HG03064 (cell line): ENCODE data around the gene BABAM2.
"Not testable (repeated sequence)": the region's sequence is repeated elsewhere in the genome, so short reads cannot be mapped to it uniquely, and the experiment has no call there.

Experiments
- ATAC-seq: cut with Tn5 transposase; IDR thresholded peaks from one replicate; pipeline ENCODE4 v1.9.1; 2021; ENCODE audit warnings: low read depth; ENCODE audit not compliant: unreplicated experiment

The BABAM2 gene

DNA sequence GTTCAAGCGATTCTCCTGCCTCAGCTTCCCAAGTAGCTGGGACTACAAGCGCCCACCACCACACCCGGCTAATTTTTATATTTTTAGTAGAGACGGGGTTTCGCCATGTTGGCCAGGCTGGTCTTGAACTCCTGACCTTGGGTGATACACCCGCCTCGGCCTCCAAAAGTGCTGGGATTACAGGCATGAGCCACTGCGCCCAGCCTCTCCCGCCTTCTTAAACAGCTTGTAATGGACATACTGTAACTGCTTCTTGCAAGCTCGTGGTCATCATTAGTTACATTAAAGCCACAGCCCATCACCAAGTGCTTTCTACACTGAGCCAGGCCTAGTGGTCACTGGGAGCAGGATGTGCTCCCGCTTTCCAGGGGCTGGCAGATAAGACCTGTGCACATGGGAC is 444.7 kb downstream of the BABAM2 start:
- ATAC-seq: not testable (repeated sequence)

DNA sequence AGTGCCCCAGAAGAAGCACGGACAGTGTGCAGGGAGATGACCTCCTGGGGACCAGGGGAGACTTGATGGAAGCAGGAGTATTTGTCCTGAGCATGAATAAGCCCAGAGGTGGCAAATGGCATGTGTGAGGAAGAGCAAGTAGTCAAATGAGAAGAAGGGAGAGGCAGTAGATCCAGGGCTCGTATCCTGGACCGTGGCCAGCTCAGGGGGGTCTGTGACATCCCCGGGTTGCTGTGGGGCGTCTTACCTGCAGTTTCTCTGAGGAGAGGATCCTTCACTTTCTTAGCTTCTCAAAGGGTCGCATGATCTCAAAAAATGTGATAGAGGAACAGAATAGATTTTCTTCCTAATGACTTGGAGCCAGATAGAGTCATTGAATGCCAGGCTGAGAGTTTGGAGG is 445.1 kb downstream of the BABAM2 start:
- no peak for ATAC-seq

DNA sequence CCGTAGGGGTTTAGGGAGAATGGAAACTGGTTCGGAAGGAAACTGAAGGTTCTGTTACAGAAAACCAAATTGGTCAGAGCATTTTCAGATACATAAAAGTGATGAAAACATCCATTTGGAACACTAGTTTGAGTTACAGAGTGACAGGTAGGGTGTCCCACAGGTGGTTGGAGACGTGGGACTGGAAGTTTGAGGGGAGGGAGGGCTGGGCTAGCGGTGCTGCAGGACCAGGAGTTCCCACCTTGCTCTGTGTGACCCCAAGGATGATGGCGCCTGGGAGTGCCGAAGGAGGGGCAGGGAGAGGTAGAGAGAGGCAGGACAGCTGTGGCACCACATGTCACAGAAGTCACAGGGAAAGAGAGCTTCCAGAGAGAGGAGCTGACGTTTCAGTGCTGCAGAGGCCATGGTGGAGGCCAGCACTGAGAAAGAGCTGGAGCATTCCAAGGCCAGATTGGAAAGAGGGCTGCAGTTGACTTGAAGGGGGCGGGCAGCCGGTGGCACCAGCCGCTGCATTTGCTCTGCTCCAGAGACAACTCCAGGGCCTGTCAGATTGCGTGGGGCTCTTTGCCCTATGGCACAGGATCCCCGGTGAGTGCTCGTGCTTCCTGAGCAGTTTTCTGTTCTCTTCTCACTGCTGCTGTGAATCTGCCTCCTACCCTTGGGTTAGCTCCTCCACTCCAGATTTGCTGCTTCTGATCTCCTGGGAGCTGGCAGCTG is 445.9 kb downstream of the BABAM2 start:
- no peak for ATAC-seq

DNA sequence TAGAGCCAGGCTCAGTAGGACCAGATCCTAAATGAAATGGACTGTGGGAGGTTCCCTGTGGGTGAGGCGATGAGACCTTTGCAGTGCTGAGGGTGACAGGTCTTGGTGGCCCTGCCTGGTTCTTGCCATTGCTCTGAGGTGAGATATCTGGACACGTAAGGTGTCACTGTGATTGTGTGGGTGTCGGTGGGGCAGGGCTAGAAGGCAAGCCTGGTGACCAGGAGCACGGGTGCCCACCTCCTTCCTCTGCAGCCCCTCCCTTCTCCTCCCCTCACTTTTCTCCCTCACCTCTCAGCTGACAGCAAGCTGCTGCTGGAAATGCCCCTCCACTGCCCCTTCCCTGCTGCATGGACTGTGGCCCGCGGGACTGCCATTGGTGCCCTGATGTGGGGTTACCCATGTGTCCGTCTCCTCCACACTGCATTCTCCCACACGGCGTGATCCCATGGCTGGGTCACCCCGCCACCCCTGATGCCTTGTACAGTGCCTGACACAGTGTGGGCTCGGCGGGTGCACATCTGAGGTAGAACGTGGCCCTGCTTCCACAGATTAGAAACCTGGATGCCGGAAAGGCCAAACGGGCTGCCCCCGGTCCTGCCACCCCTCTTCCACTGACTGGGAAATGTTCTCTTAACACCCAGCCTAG is 446.6 kb downstream of the BABAM2 start:
- ATAC-seq: no peak

DNA sequence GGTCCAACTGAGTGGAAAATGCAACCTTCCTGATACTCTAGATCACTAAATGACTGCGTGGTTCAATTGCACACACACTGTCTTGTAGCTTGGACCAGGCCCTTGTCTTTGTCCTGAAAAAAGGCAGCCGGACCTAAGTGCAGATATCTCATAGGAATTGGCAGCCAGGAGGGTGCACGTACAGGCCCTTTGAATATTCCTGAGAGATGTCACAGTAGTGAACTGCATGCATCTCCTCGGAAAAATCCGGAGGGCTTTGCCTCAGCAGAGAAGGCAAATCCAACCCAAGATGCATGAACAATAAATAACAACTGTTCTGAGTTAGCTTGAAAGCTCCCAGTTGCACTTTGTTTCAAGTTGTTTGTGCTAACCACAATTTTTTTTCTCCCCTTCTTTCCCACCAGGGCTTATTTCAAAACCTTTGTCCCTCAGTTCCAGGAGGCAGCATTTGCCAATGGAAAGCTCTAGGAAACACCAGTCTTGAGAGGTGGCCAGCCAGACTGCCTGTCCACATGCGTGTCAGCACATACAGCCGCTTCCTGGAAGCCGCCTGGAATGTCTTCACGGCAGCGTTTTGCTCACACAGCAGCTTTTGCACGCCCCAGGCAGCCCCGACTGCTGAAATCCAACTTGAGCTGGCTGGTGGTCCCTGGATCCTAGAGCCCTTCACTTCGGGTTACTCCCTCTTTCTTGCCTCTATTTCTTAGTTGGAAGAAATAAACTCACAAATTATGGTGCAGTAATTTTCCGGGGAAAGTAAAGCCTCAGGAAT is 447.7 kb downstream of the BABAM2 start:
- no peak for ATAC-seq

DNA sequence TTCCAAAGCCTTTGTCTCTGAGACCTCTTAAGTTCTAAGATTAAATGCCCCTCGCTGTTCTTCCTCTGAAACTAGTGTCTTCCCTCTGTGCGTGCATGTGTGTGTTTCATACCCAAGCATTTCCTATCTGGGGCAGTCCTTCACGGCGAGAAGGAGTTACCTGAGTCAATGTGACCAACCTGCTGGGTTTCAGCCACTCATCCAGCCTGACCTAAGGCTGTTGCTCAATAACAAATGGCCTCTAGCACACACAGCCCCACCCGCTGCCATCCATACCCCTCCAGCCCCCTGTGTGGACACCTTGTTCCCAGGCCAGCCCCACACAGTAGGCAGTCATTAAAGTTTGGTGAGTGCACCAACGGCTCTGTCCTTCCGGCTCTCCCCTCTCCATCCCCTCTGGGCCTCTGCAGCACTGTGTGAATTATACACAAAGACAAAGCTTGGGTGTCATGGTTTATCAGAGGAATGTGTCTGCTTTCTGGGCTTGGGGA is 448.3 kb downstream of the BABAM2 start:
- ATAC-seq: no peak

DNA sequence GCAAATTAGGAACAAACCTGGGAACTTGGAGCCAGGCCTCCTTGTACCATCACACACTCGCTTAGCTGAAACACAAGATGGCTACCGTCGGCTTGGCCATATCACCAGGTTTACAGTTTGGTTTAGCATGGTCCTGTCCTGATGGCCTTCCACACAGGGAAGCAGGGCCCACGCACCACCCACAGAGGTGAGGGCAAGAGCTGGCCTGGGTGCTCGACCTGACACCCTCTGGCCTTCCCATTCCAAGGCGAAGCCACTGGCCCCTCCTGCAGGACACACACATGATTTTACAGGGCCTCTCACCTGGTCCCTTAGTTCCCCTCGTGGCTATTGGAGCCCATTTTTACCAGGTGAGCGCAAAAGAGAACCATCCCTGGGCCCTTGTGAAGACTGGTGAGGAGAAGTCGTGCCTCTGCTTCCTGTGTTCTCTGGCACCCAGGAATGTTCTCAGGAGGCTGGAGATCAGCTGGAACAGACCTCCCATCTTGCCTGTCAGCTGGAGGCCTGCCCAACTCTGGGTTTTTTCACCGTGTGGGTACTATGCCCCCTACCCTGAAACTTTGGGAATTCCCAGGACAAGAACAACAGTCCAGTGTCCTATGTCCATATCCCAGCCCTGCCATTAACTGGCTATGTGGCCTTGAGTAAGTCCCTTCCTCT is 449.1 kb downstream of the BABAM2 start:
- ATAC-seq: no peak

DNA sequence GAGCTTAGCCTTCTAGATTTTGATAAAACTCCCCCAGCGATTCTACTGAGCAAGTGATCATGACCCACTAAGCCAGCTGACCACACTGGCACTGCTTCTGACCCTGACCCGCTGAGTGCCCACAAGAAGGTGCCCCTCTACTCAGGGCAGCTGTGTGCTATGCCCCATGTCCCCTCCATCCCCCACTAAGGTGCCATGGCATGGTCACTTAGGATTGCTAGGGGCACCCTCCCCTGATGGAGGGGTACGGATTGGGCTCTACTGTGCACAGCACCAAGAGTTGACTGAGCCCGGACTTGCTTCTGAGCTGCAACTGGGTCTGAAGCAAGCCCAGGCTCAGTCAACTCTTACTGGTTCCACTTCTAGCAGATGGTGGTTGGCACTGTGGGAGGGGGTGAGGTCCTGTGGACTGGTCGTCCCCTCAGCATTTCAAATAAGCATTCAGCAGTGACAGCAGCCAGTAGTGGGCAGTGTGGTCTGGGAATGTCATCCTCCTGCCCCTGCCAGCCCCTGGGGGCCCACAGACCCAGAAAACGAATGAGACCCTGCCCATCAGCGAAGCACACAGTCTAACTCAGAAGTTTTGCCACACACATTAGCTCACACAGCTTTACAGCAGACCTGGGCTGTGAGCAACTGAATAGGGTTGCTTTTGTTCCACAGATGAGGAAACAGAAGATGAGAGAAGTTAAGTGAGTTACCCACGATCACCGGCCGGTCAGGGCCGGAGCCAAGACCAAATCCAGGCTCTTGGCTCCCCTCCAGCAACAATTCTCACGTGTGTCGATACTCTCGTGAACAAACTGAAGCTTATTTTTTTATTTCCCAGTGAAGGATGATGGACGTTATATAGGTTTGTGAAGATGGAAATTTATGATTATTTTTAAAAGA is 450.0 kb downstream of the BABAM2 start:
- ATAC-seq: no peak

DNA sequence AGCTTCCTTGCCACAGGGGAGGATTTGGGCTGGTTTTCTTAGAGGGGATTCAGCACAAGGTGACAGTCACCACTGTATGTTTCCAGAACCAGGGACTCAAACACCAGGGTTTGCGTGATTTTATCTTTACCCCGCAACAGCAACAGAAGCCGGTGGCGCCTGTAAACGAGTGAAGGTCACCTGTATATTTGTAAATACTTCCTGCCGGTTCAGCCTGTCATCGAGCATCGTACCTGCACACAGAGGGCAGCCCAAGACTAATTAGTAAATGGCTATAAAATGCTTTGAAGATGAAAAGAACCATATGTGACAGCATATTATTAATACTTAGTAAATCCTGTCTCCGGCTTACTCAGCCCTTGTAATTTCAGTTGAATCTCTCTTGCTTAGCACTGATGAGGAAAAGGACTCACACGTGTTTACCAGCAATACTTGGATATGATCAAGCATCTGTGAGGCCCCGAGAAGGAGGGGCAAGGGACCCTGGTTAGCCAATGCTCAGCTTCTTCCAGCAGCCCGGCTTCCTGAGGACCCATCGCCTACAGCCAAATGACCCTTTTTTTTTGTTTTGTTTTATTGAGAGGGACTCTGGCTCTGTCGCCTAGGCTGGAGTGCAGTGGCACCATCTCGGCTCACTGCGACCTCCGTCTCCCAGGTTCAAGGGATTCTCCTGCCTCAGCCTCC is 450.8 kb downstream of the BABAM2 start:
- ATAC-seq: no peak

DNA sequence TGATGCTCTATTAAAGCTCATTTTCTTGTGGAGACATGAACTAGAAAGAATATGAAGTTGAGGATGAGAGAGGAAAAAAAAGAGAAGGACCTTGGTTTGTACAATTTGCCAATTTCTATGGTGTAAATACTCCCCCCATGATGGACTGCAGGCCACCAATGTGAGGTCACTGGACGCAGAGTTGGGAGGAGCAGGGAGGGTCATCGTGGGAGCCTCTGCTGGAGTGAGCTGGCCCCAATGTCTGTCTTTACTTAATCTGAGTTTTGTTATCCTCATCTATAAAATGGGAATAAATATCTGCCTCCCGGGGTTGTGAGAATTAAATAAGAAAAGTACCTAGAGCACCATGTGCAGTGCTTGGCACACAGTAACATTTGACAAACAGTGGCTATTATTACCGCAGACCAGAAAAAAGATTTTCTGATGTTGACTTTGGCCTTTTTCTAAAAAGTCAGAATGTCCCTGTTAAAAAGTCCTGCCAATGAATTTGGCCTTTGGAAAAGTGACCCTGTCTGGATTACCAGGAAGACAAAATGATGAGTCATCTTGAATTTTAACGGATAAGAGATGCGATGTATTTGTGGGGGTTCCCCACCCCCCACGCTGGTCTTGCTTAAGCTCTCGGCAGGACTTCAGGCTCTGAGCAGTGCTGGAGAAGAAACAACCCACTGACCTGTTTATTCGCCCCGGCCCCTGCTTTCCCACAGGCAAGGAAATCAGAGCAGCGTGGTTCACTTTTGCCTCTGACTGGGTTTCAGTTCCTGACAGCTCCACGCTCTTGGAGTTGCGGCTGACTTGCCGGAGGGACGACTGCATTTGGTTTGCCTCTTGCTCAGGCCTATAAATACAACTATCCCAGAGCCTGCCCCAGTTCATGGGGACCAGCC is 451.8 kb downstream of the BABAM2 start:
- no peak for ATAC-seq

DNA sequence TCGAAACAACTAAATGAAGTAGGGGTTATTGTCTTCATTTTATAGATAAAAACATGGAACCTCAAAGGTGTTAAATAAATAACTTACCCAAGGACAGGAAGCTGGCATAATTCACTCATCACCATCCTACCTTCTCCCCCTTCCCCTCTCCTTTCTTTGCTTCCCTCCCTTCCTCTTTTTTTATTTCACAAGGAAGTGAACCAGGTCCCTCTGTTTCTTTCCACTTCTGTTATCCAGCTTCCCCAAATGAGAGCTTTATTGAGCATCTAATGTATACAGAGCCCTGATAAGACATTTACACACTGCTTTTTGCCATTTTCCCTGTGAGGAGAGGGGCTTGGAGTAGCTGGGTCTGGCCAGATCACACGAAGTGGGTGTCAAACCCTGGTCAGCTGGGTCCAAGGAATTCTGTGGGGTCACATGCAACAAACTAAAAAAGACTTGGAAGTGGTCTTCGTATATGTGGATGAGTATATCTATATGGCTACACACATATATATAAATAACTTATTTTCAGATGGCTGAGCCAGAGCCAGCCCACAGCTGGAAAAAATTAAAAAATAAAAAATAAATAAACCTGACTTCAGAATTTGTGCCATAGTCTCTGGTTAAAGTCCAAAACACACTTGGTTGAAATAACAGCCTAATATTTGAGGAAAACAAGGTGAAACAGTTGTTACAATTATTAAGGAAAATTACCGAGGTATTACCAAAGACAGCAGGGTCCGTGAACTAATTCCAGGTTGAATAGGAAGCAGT is 452.8 kb downstream of the BABAM2 start:
- ATAC-seq: no peak

DNA sequence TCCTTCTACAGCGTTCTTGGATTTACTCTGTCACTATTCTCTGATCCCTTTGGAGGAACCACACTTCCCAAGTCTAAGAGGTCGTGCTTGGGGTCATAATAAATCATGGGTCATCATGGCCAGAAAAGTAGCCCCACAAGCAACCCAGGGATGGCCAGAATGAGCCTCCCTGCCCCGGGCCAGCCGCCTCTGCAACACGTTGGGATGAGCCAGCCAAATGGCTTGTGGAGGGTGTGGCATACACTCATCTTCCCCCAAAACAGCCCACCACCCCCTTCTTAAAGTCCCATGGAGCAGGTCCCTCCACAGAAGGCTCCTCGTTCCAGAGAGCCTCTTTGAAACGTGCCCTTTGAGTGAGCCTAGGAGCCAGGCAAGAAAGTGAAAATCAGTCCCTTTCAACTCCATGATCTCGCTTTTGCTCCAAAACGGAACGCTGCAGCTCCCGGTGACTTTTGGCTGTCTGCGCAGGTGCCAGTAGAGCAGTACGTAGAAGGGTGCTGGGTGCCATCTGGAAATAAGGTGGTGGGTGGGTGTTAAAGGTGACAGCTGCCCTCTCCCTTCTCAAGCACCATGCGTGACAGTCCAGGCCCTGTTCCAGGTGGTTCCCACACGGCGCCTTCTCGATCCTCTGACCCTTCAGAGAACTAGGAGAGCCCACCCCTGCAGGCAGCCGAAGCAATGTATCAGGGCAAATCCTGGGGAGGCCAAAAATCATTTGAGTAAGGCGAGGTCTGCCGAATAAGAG is 453.6 kb downstream of the BABAM2 start:
- ATAC-seq: no peak

DNA sequence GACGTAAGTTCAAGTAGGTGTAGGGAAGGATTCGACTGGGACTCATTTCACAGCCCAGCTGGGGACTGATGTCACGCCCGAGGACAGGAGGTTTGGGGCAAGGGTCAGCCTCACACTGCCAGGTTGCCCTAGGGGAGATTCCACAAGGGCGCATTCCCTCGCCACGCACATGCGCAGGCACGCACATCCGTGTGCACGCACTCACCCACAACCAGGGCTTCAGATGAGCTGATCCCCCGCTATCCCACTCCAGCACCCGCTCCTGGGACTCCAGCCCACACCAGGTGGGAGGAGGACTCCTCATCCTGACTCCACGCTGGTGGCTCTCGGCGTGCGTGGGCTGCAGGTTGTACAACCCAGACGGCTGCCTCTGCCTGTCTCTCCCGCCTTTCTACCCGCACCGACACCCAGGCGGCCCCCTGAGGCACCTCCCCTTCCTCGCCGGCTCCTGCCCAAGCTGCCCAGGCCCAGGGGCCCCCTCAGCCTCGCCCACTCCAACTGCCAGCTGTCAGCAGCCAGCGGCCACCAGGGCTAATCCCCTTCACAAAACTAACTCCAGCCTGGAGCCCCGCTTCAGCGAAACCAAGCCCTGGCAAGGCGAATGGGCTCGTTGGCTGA is 454.3 kb downstream of the BABAM2 start:
- no peak for ATAC-seq

DNA sequence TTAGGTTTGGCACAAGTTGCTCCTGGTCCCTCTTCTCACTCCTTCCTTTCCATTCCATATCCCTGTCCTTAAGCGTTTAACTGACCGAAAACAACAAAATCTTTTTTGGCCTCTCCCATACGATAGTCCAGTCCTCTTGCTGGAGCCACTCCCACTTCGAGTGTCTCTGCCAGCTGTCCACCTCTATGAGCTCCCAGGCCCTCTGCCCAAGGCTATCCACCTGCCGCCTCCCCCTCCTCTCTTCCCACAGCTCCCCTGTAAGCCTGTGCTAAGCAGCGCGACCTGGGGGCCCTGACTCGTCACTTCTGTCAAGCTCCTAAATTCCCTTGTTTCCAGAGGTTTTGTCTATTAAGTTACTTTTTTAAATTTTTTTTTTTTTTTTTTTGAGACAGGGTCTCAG is 455.1 kb downstream of the BABAM2 start:
- ATAC-seq: no peak

DNA sequence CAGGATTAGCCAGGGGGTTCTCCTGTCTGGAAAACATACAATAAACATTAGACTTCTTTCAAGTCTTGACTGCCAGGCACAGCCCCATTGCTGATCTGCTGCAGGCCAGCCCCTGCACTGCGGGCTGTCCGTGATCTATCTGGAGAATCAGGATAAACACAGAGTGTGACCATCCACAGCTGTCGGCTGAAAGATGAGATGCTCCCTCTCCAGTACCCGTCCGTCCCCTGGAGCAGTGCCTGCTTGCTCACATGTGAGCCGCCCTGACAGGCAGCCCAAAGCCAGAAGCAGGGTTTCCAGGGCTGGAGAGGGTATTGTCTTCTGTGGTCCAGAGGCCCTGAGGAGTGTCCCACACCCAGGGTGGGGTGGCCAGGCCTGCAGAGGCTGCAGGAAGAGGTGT is 456.1 kb downstream of the BABAM2 start:
- ATAC-seq: no peak

DNA sequence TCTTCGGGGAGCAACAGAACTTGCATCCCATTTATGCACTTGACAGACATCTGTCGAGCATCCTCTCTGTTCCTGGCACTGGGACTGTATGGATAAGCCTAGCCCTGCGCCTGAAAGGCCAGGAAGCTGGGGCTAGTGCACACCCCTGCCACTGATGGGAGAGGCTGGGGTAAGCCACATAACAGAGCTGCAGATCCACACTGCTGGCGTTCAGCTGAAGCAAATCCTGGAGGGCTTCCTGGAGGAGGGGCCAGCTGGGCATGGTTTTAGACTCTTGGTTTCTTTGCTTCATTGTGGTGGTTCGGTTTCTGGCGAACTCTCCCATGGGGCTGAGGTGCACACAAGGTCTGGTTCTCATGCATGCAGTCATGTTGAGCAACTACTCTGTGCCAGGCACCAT is 456.7 kb downstream of the BABAM2 start:
- no peak for ATAC-seq

DNA sequence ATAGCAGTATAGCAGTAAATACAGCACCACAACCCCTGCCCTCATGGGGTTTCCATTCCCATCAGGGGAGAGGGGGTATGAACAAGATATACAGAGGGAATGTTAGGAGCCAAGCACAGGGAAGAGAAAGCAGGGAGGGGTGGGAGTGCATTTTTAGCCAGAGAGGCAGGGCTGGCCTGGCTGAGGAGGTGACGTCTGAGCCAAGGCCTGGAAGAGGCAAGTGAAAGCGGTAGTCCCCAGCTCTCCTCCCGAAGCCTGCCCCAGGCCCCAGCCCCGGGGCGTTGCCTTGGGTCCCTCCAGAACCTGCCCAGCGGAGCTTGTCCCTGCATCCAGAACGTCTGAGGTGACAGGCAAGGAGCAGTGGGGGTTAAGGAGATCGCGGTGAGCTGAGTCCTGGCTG is 457.1 kb downstream of the BABAM2 start:
- ATAC-seq: no peak
